IgD-negative memory B cell (primary cell): Measurements from ENCODE around the gene RNF150. TPM values are rescaled to one million over a fixed set of nuclear protein-coding genes. Genes with fewer than 3 reads are reported as not detected.
A peak's percentile ranks its signal among the peaks of the same experiment; 100 is the strongest.

ENCODE experiments used
- H3K27ac Mint-ChIP-seq, 3 donors: one replicate each; pipeline ENCODE4 v1.8.0; 2020 to 2022; ENCODE audit warnings: mild to moderate bottlenecking in 3 of 3, mixed read lengths in 3 of 3, moderate library complexity in 1 of 3
- H3K27me3 Mint-ChIP-seq: one replicate; pipeline ENCODE4 v1.8.0; 2021; ENCODE audit warnings: mixed read lengths
- H3K36me3 Mint-ChIP-seq: one replicate; pipeline ENCODE4 v1.8.0; 2020; ENCODE audit warnings: mild to moderate bottlenecking, mixed read lengths
- H3K4me1 Mint-ChIP-seq, 3 donors: one replicate each; pipeline ENCODE4 v1.8.0; 2020 to 2022; ENCODE audit warnings: mixed read lengths in 3 of 3, mild to moderate bottlenecking in 1 of 3
- H3K4me3 Mint-ChIP-seq, 4 donors: one replicate each; pipeline ENCODE4 v1.8.0; 2020 to 2022; ENCODE audit warnings: mild to moderate bottlenecking in 4 of 4, mixed read lengths in 4 of 4, moderate library complexity in 3 of 4
- H3K9me3 Mint-ChIP-seq, 3 donors: one replicate each; pipeline ENCODE4 v1.8.0; 2020 to 2021; ENCODE audit warnings: mixed read lengths in 3 of 3, mild to moderate bottlenecking in 1 of 3
- polyA plus RNA-seq: library from polyadenylated mRNA; unstranded; fragments of 300-500 nt; fragmentation: Illumina TruSeq; gene quantifications from one replicate; pipeline ENCODE4 v1.2.3, GENCODE V29; 2021

RNF150 gene
- polyA plus RNA-seq, 1 donor from 2014 or later: not detected

GRCh38 chr4:140930011-140930410 is 203.3 kb downstream of the RNF150 start:
- Mint-ChIP-seq H3K36me3 (no peaks in the 10 kb centered on the region), H3K27ac (no peak overlapping the region), H3K4me3 (no peak overlapping the region)

GRCh38 chr4:140928880-140929279 is 204.4 kb downstream of the RNF150 start:
- Mint-ChIP-seq H3K9me3 (no peaks in the 10 kb centered on the region), H3K27me3 (peaks cover 3% of the 10 kb centered on the region), H3K36me3 (no peaks in the 10 kb centered on the region), H3K27ac (no peak overlapping the region), H3K4me3 (no peak overlapping the region), H3K4me1 (no peaks in the 10 kb centered on the region)

More at GRCh38 chr4:140930011-140930410, 203.3 kb downstream of the RNF150 start:
- Mint-ChIP-seq H3K9me3 (no peaks in the 10 kb centered on the region), H3K4me1 (no peaks in the 10 kb centered on the region), H3K27me3 (peaks cover 3% of the 10 kb centered on the region)

GRCh38 chr4:140926672-140927071 is 206.6 kb downstream of the RNF150 start:
- H3K36me3 Mint-ChIP-seq: no peaks in the 10 kb centered on the region
- no peaks in the 10 kb centered on the region for H3K9me3 Mint-ChIP-seq
- H3K4me1 Mint-ChIP-seq: no peaks in the 10 kb centered on the region
- no peaks in the 10 kb centered on the region for H3K27me3 Mint-ChIP-seq
- H3K4me3 Mint-ChIP-seq: no peak overlapping the region
- H3K27ac Mint-ChIP-seq: no peak overlapping the region

GRCh38 chr4:140925417-140925816 is 207.9 kb downstream of the RNF150 start:
- no peak overlapping the region for H3K27ac Mint-ChIP-seq
- no peaks in the 10 kb centered on the region for H3K27me3 Mint-ChIP-seq
- peaks cover 0 to 3% (median 0%) of the 10 kb centered on the region in 3 donors for H3K9me3 Mint-ChIP-seq
- no peaks in the 10 kb centered on the region for H3K36me3 Mint-ChIP-seq
- no peaks in the 10 kb centered on the region for H3K4me1 Mint-ChIP-seq
- H3K4me3 Mint-ChIP-seq: no peak overlapping the region

- no peaks in the 10 kb centered on the region for H3K27me3 Mint-ChIP-seq
- no peaks in the 10 kb centered on the region for H3K4me1 Mint-ChIP-seq
- no peak overlapping the region for H3K27ac Mint-ChIP-seq
- no peak overlapping the region for H3K4me3 Mint-ChIP-seq
- H3K9me3 Mint-ChIP-seq: peaks cover 0 to 3% (median 0%) of the 10 kb centered on the region in 3 donors
- no peaks in the 10 kb centered on the region for H3K36me3 Mint-ChIP-seq
These were observed 208.4 kb downstream of the RNF150 start for GRCh38 chr4:140924761-140925392.

GRCh38 chr4:140906993-140907962 is 226.0 kb downstream of the RNF150 start:
- Mint-ChIP-seq H3K9me3 (no peaks in the 10 kb centered on the region), H3K27me3 (peaks cover 14% of the 10 kb centered on the region), H3K36me3 (no peaks in the 10 kb centered on the region), H3K4me1 (no peaks in the 10 kb centered on the region), H3K4me3 (no peak overlapping the region), H3K27ac (no peak overlapping the region)

- no peak overlapping the region for H3K27ac Mint-ChIP-seq
- H3K36me3 Mint-ChIP-seq: no peaks in the 10 kb centered on the region
- H3K4me3 Mint-ChIP-seq: no peak overlapping the region
- H3K4me1 Mint-ChIP-seq: no peaks in the 10 kb centered on the region
- H3K27me3 Mint-ChIP-seq: peaks cover 7% of the 10 kb centered on the region
- H3K9me3 Mint-ChIP-seq: no peaks in the 10 kb centered on the region
These were observed 228.4 kb downstream of the RNF150 start for GRCh38 chr4:140904904-140905303.

GRCh38 chr4:140903522-140904475 is 229.5 kb downstream of the RNF150 start:
- Mint-ChIP-seq H3K27me3 (peaks cover 12% of the 10 kb centered on the region), H3K36me3 (no peaks in the 10 kb centered on the region), H3K4me3 (no peak overlapping the region), H3K4me1 (no peaks in the 10 kb centered on the region), H3K9me3 (no peaks in the 10 kb centered on the region), H3K27ac (no peak overlapping the region)

- Mint-ChIP-seq H3K27me3 (peaks cover 9% of the 10 kb centered on the region), H3K4me1 (no peaks in the 10 kb centered on the region), H3K9me3 (no peaks in the 10 kb centered on the region), H3K4me3 (no peak overlapping the region), H3K27ac (no peak overlapping the region), H3K36me3 (no peaks in the 10 kb centered on the region)
These were observed 231.4 kb downstream of the RNF150 start for GRCh38 chr4:140901736-140902336.

- Mint-ChIP-seq H3K36me3 (no peaks in the 10 kb centered on the region), H3K4me3 (no peak overlapping the region), H3K27me3 (peaks cover 4% of the 10 kb centered on the region), H3K27ac (no peak overlapping the region), H3K4me1 (no peaks in the 10 kb centered on the region), H3K9me3 (no peaks in the 10 kb centered on the region)
These were observed 239.3 kb downstream of the RNF150 start for GRCh38 chr4:140893939-140894338.

- Mint-ChIP-seq H3K27me3 (peaks cover 8% of the 10 kb centered on the region), H3K27ac (no peak overlapping the region), H3K36me3 (no peaks in the 10 kb centered on the region), H3K9me3 (peaks cover 0 to 9% (median 2%) of the 10 kb centered on the region in 3 donors), H3K4me1 (peaks cover 0 to 2% (median 0%) of the 10 kb centered on the region in 3 donors), H3K4me3 (no peak overlapping the region)
These were observed 245.2 kb downstream of the RNF150 start for GRCh38 chr4:140888054-140888453.

GRCh38 chr4:140887467-140887866 is 245.8 kb downstream of the RNF150 start:
- Mint-ChIP-seq H3K9me3 (peaks cover 0 to 9% (median 2%) of the 10 kb centered on the region in 3 donors), H3K4me3 (no peak overlapping the region), H3K4me1 (peaks cover 0 to 2% (median 0%) of the 10 kb centered on the region in 3 donors), H3K36me3 (no peaks in the 10 kb centered on the region), H3K27ac (no peak overlapping the region), H3K27me3 (peaks cover 8% of the 10 kb centered on the region)

GRCh38 chr4:140884431-140885058 is 248.7 kb downstream of the RNF150 start:
- H3K36me3 Mint-ChIP-seq: peaks cover 2% of the 10 kb centered on the region
- peak overlapping the region in 1 of 3 donors; percentile 20 for H3K27ac Mint-ChIP-seq
- H3K4me1 Mint-ChIP-seq: peaks cover 0 to 2% (median 0%) of the 10 kb centered on the region in 3 donors
- H3K9me3 Mint-ChIP-seq: peaks cover 2 to 12% (median 2%) of the 10 kb centered on the region in 3 donors
- H3K4me3 Mint-ChIP-seq: no peak overlapping the region
- peaks cover 4% of the 10 kb centered on the region for H3K27me3 Mint-ChIP-seq

- peaks cover 2% of the 10 kb centered on the region for H3K36me3 Mint-ChIP-seq
- H3K27ac Mint-ChIP-seq: no peak overlapping the region
- peaks cover 2% of the 10 kb centered on the region for H3K27me3 Mint-ChIP-seq
- H3K4me1 Mint-ChIP-seq: no peaks in the 10 kb centered on the region
- no peak overlapping the region for H3K4me3 Mint-ChIP-seq
- H3K9me3 Mint-ChIP-seq: peaks cover 5 to 13% (median 9%) of the 10 kb centered on the region in 3 donors
These were observed 255.5 kb downstream of the RNF150 start for GRCh38 chr4:140877781-140878180.
